K562 (cell line): ENCODE measurements around the gene CCL15. TPM values are rescaled to one million over a fixed set of nuclear protein-coding genes. Genes with fewer than 3 reads are reported as not detected.

Source experiments
- ATAC-seq: fragments of 200-7000 bp; cut with Tn5 transposase; 3 replicates; pipeline ENCODE4 v1.9.1; 2020; ENCODE audit warnings: moderate library complexity
- BruUV-seq: library from RNA; stranded (reverse); fragments of 400-500 nt; replicated peaks from 2 replicates; lab custom pipeline; 2021; lab: Mats Ljungman, UMichigan
- CTCF ChIA-PET: fragments of 300-600 bp; formaldehyde crosslinking; extraction: SDS; loops from one replicate; lab custom pipeline; 2021; ENCODE audit warnings: low intra/inter-chr PET ratio; lab: Yijun Ruan, JAX
- POLR2A ChIA-PET: fragments of 300-600, 350-650 bp; sonication (Branson Sonifier 250); formaldehyde crosslinking; extraction: SDS; loops from one replicate; lab custom pipeline; 2021; ENCODE audit warnings: antibody characterized with exemption, inconsistent platforms; lab: Yijun Ruan, JAX
- DNase-seq, 4 experiments: peaks; one replicate each; pipeline versions ENCODE4 v3.0.0 to v3.0.0-alpha.2; 2011 to 2018; ENCODE audit warnings: low spot score in 3 of 4, mixed read lengths in 3 of 4; ENCODE audit errors: extremely low read depth in 1 of 4
- FAIRE-seq: peaks from 2 replicates; lab custom pipeline; 2011; peaks lifted over from hg19 to GRCh38; lab: Jason Lieb, UNC
- H2AFZ ChIP-seq: 2 replicates; pipeline ENCODE4 v1.6.0; 2011; ENCODE audit warnings: low read depth, low read length, control low read depth, inconsistent platforms
- H3K27ac ChIP-seq: fragments of 200-600 bp; 3 replicates; pipeline ENCODE4 v1.8.0; 2011; ENCODE audit warnings: low read depth, mild to moderate bottlenecking, control low read depth, inconsistent platforms, low read length, moderate library complexity, mixed read lengths; ENCODE audit errors: extremely low read depth
- H3K27me3 ChIP-seq, 2 experiments: fragments of 300-600 bp in 1 of 2; 2 replicates in 1 of 2; 3 replicates in 1 of 2; pipeline versions ENCODE4 v1.6.0 to v1.8.0; 2011; ENCODE audit warnings: inconsistent platforms in 2 of 2, low read length in 2 of 2, mild to moderate bottlenecking in 1 of 2, mixed read lengths in 1 of 2, moderate library complexity in 1 of 2; ENCODE audit not compliant: control insufficient read depth in 2 of 2, insufficient read depth in 2 of 2
- H3K36me3 ChIP-seq: fragments of 300-600 bp; 3 replicates; pipeline ENCODE4 v1.8.0; 2011; ENCODE audit warnings: mild to moderate bottlenecking, low read length, inconsistent platforms; ENCODE audit not compliant: control insufficient read depth, insufficient read depth
- H3K4me1 ChIP-seq, 2 experiments: fragments of 200-600 bp in 1 of 2; replicated peaks in 1 of 2; 2 replicates in 1 of 2; 3 replicates in 1 of 2; pipeline versions ENCODE4 v1.5.1 to v1.8.0; 2011; ENCODE audit warnings: inconsistent platforms in 2 of 2, low read length in 2 of 2, mild to moderate bottlenecking in 1 of 2, mixed read lengths in 1 of 2, moderate library complexity in 1 of 2; ENCODE audit not compliant: control insufficient read depth in 2 of 2, insufficient read depth in 2 of 2
- H3K4me2 ChIP-seq: 2 replicates; pipeline ENCODE4 v1.6.1; 2011; ENCODE audit warnings: low read length, control low read depth, inconsistent platforms, mixed read lengths; ENCODE audit not compliant: insufficient read depth
- H3K4me3 ChIP-seq: fragments of 200-600 bp; sonication (generic), shearing (Covaris generic); 2 replicates; pipeline ENCODE4 v1.5.1; 2016; ENCODE audit warnings: control low read depth, inconsistent platforms
- H3K79me2 ChIP-seq: fragments of 200-600 bp; 3 replicates; pipeline ENCODE4 v1.8.0; 2011; ENCODE audit warnings: low read length, inconsistent platforms; ENCODE audit not compliant: control insufficient read depth, insufficient read depth
- H3K9ac ChIP-seq, 2 experiments: 2 replicates each; pipeline versions ENCODE4 v1.6.0 to v1.6.1; 2011; ENCODE audit warnings: low read depth in 2 of 2, low read length in 2 of 2, control low read depth in 1 of 2, inconsistent platforms in 1 of 2, mild to moderate bottlenecking in 1 of 2, mixed read lengths in 1 of 2; ENCODE audit not compliant: insufficient read depth in 1 of 2
- H3K9me1 ChIP-seq: one replicate; pipeline ENCODE4 v1.6.0; 2011; ENCODE audit warnings: inconsistent platforms, mild to moderate bottlenecking, low read length, moderate library complexity; ENCODE audit not compliant: control insufficient read depth, insufficient read depth
- H3K9me3 ChIP-seq: replicated peaks from 2 replicates; pipeline ENCODE4 v1.5.1; 2011; ENCODE audit warnings: low read depth, low read length, inconsistent platforms; ENCODE audit not compliant: control insufficient read depth, insufficient read depth
- H4K20me1 ChIP-seq: replicated peaks from 2 replicates; pipeline ENCODE4 v1.6.1; 2011; ENCODE audit warnings: low read length, inconsistent platforms, mixed read lengths; ENCODE audit not compliant: control insufficient read depth, insufficient read depth
- CTCF ChIP-seq, 3 experiments: IDR thresholded peaks in 2 of 3; conservative IDR thresholded peaks in 1 of 3; 2 replicates each; pipeline ENCODE4 v1.5.1; 2011 to 2012; ENCODE audit warnings: low read length in 3 of 3, mild to moderate bottlenecking in 3 of 3, control low read depth in 2 of 3, improper control_type of control experiment in 1 of 3, inconsistent platforms in 1 of 3, low read depth in 1 of 3, mixed read lengths in 1 of 3, moderate library complexity in 1 of 3; ENCODE audit not compliant: insufficient read depth in 2 of 3
- E2F6 ChIP-seq, 2 experiments: IDR thresholded peaks; 2 replicates each; pipeline ENCODE4 v1.6.1; 2011; ENCODE audit warnings: borderline replicate concordance in 1 of 2, control low read depth in 1 of 2, low read depth in 1 of 2, low read length in 1 of 2, mild to moderate bottlenecking in 1 of 2, mixed read lengths in 1 of 2, moderate library complexity in 1 of 2; ENCODE audit not compliant: insufficient read depth in 1 of 2, insufficient read length in 1 of 2, poor library complexity in 1 of 2, severe bottlenecking in 1 of 2; ENCODE audit errors: extremely low read depth in 1 of 2
- FOXP1 ChIP-seq: sonication (generic); formaldehyde crosslinking; IDR thresholded peaks from 2 replicates; pipeline ENCODE4 v1.8.0; 2022; ENCODE audit warnings: mild to moderate bottlenecking, missing genetic modification reagents
- KLF16 ChIP-seq: IDR thresholded peaks from 2 replicates; pipeline ENCODE4 v1.6.1; 2016; ENCODE audit warnings: antibody characterized with exemption
- MXI1 ChIP-seq: IDR thresholded peaks from 2 replicates; pipeline ENCODE4 v1.6.1; 2011; ENCODE audit warnings: low read depth, mild to moderate bottlenecking, improper control_type of control experiment, low read length
- RAD21 ChIP-seq, 2 experiments: fragments of 250-450 bp in 1 of 2; fragments of 450-650 bp in 1 of 2; sonication (Bioruptor Pico) in 1 of 2; formaldehyde crosslinking in 1 of 2; IDR thresholded peaks in 1 of 2; conservative IDR thresholded peaks in 1 of 2; 2 replicates each; pipeline versions ENCODE4 v1.4.0 to v1.8.0; 2020 to 2022; ENCODE audit warnings: mild to moderate bottlenecking in 2 of 2, moderate library complexity in 1 of 2
- TAF15 ChIP-seq: fragments of 200-400 bp; formaldehyde crosslinking; IDR thresholded peaks from 2 replicates; pipeline ENCODE4 v1.6.1; 2017; ENCODE audit warnings: mild to moderate bottlenecking, low read depth, low read length, moderate library complexity
- TFAP4 ChIP-seq: sonication (generic); formaldehyde crosslinking; IDR thresholded peaks from 2 replicates; pipeline ENCODE4 v1.8.0; 2022; ENCODE audit warnings: missing genetic modification reagents, mild to moderate bottlenecking, moderate library complexity, borderline replicate concordance
- ZBTB17 ChIP-seq: fragments of 450-650 bp; formaldehyde crosslinking; IDR thresholded peaks from 2 replicates; pipeline ENCODE4 v1.4.0; 2020; ENCODE audit warnings: mild to moderate bottlenecking
- ZBTB7A ChIP-seq: IDR thresholded peaks from 2 replicates; pipeline ENCODE4 v1.6.1; 2011; ENCODE audit warnings: low read depth, mild to moderate bottlenecking, low read length, moderate library complexity, borderline replicate concordance; ENCODE audit not compliant: control insufficient read depth
- ZNF445 ChIP-seq: fragments of 250-450 bp; sonication (Bioruptor Pico); IDR thresholded peaks from 2 replicates; pipeline ENCODE4 v1.4.0; 2020; ENCODE audit warnings: low read depth, mild to moderate bottlenecking, moderate library complexity
- WGBS: fragments of 100-300 bp; shearing (Covaris generic); methylation state at CpG from one replicate; pipeline ENCODE4 v1.1.6; 2016; ENCODE audit warnings: low coverage, mixed read lengths; ENCODE audit not compliant: insufficient coverage; ENCODE audit errors: missing lambda C conversion rate; 5-methylcytosine and 5-hydroxymethylcytosine counted together
- in situ Hi-C: fragments of 300-500 bp; cut with MboI; formaldehyde crosslinking; loops from 4 replicates; pipeline ENCODE4 v1.15.0; 2018; ENCODE audit warnings: inconsistent platforms, mixed read lengths
- intact Hi-C: fragments of 100-400 bp; cut with micrococcal nuclease; formaldehyde crosslinking; loops from 2 replicates; pipeline ENCODE4 v1.14.2; 2022
- polyA plus RNA-seq, 8 experiments: library from polyadenylated mRNA; depleted of rRNA in 4 of 8; stranded (reverse) in 5 of 8; unstranded in 3 of 8; fragments of >200 nt; fragmentation: Nextera tagmentation in 2 of 8; fragmentation: Illumina TruSeq in 1 of 8; extraction: Ambion mirVana in 2 of 8; extraction: Trizol in 1 of 8; gene quantifications; 2 replicates each; pipeline versions ENCODE4 v1.2.1 to v1.2.3, GENCODE V29; 2011 to 2014; ENCODE audit warnings: inconsistent platforms in 1 of 8, missing spikeins in 1 of 8
- total RNA-seq, 7 experiments: library from RNA; depleted of rRNA in 6 of 7; stranded (reverse); fragments of >200 nt in 6 of 7; fragmentation: Illumina TruSeq in 2 of 7; extraction: Trizol in 2 of 7; gene quantifications; 2 replicates each; pipeline versions ENCODE4 v1.2.1 to v1.2.3, GENCODE V29; 2011 to 2021; ENCODE audit warnings: low replicate concordance in 1 of 7

The CCL15 gene
- total and polyA plus RNA-seq, 9 of the 15 experiments (the other 6 are each of a cell fraction or from before 2014, with no cell fraction given): not detected

GRCh38 chr17:36008998-36009665 lies 7.8 kb upstream of the CCL15 start:
- H4K20me1 ChIP-seq: no peaks in the 10 kb centered on the region
- FAIRE-seq (no peak), DNase-seq (peak; percentile 57 to 77 (median 70)), ATAC-seq (peak; percentile 100)
- H3K4me3 ChIP-seq: no peak overlapping the region
- peaks cover 0 to 4% of the 10 kb centered on the region in 2 experiments; a peak in 2 of 5 replicates for H3K4me1 ChIP-seq
- no peaks in the 10 kb centered on the region for H3K9me1 ChIP-seq
- 5% methylated on average over 14 of the region's 14 CpGs for WGBS
- H2AFZ ChIP-seq: peak overlapping the region; percentile 67
- H3K4me2 ChIP-seq: peak overlapping the region; percentile 43
- H3K9me3 ChIP-seq: no peaks in the 10 kb centered on the region
- BruUV-seq: no TSS peak
- intact Hi-C loops (loop anchor here (5.0 kb wide), 1 partner anchor 42 kb away; no protein-coding TSS in a partner anchor), in situ Hi-C loops (no loop called here)
- peaks cover 3 to 22% of the 10 kb centered on the region in 2 experiments; a peak in 3 of 5 replicates for H3K27me3 ChIP-seq
- POLR2A ChIA-PET: interaction anchor here (0.7 to 1.8 kb wide), 2 partner anchors 11 to 19 kb away, joined by 3 to 4 read pairs; no protein-coding TSS in a partner anchor
- H3K9ac ChIP-seq: no peak overlapping the region
- H3K36me3 ChIP-seq: no peaks in the 10 kb centered on the region
- no peaks in the 10 kb centered on the region for H3K79me2 ChIP-seq
- CTCF ChIA-PET: interaction anchor here (1.6 kb wide), 2 partner anchors 40 to 246 kb away, joined by 4 to 8 read pairs; no protein-coding TSS in a partner anchor
- H3K27ac ChIP-seq: no peak overlapping the region
- TF ChIP-seq TFAP4 (CRISPR knock-in tag) (peak; percentile 67; the same call in 1 of the 2 replicates), E2F6 (IDR thresholded peaks at IDR 0.05; ENCODE audit: borderline replicate concordance in 1 of 2, extremely low read depth in 1 of 2, insufficient read depth in 1 of 2, insufficient read length in 1 of 2, low read depth in 1 of 2, low read length in 1 of 2, poor library complexity in 1 of 2, severe bottlenecking in 1 of 2) (peak in 1 of 2 experiments; percentile 56), KLF16 (peak; percentile 58), ZBTB17 (CRISPR knock-in tag) (no peak), ZBTB7A (no peak), MXI1 (no peak), TAF15 (no peak), RAD21 (CRISPR knock-in tag; conservative IDR thresholded peaks at IDR 0.05 in 1 of 2, IDR thresholded peaks at IDR 0.05 in 1 of 2) (peak in 1 of 2 experiments; percentile 60; a peak in 2 of 4 replicates), FOXP1 (CRISPR knock-in tag) (no peak), ZNF445 (no peak), CTCF (IDR thresholded peaks at IDR 0.05 in 2 of 3, conservative IDR thresholded peaks at IDR 0.05 in 1 of 3; ENCODE audit: insufficient read depth in 2 of 3, low read depth in 1 of 3, low read length in 3 of 3) (peak; percentile 64 to 83 (median 72))
